GM19035 (cell line): ENCODE data around the gene CPLANE2.
"Not testable (repeated sequence)": the region's sequence is repeated elsewhere in the genome, so short reads cannot be mapped to it uniquely, and the experiment has no call there.

ENCODE experiments used
- ATAC-seq: cut with Tn5 transposase; IDR thresholded peaks from one replicate; pipeline ENCODE4 v1.9.1; 2021; ENCODE audit not compliant: unreplicated experiment

Gene CPLANE2

DNA sequence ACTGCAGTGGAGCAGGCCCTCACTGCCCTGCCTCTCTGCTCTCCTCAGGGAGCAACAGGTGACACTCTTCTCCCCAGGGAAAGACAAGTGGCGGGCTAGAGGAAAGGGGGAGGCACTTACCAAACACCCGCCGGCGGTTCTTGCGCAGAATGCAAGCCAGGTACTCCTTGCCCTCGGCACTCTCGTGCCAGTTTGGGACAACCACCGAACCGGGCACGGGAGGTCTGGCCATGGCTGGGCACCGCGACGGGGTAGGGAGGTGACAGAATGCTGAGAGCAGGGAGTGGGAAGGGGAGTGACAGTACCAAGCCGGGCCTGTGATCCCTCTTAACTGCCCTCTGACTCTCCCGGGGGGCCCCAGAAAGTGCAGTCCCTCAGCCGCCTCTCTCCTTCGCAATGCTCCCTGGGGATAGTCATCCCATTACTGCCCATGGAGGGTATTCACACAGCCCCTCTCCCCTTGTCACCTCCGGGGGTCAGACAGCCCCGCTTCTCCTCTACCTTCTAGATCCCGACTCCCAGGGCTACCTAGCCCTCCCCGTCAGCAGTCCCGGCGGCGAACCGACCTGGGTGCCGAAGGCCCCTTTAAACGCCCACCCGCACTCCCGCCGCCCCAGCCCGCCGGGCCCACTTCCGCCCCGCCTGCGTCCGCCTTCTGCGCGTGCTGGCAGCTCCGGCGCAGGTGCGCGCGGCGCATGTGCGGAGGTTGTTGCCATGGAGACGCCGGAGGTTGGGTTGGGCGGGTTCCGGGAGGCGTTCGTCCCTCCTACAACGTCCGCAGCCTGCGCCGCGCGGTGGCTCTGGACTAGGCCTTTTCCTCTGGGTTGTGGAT is at the start of gene CPLANE2:
TSS of gene CPLANE2 (minus strand) at position 673 of the 832 bp plus-strand sequence. CDS start at position 232, 441 bp downstream.
- ATAC-seq: peak; percentile 83

DNA sequence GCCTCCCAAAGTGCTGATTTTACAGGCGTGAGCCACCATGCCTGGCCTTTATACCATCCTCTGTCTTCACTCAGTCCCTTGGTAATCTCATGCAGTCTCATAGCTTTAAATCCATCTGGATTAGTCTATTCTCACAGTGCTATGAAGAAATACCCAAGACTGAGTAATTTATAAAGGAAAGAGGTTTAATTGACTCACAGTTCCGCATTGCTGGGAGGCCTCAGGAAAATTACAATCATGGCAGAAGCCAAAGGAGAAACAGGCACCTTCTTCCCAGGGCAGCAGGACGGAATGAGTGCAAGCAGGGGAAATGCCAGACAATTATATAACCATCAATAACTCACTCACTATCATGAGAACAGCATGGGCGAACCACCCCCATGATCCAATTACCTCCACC is 49.1 kb upstream of the CPLANE2 start:
- ATAC-seq: no peak

GRCh38 chr1:16281765-16282164 is 44.8 kb upstream of the CPLANE2 start:
- no peak for ATAC-seq

DNA sequence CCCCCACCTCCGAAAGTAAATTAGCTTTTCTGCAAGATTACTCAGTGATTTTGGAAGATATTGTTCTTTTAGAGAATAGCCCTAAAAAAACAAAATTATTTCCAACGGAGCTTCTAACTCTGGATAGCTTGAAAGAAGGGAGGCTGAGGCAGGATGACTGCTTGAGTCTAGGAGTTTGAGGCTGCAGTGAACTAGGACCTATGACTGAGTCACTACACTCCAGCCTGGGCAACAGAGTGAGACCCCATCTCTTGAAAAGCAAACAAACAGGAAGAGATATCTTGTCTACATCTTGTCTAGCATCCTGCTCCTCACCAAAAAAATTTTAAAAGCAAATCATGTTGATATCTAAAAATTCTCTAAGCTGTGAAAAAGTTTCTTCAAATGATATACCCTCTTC is 42.2 kb upstream of the CPLANE2 start:
- ATAC-seq: no peak

- no peak for ATAC-seq
These were observed 39.5 kb upstream of the CPLANE2 start for GRCh38 chr1:16276302-16277030.

- no peak for ATAC-seq
These were observed 38.6 kb upstream of the CPLANE2 start for GRCh38 chr1:16275591-16275990.

GRCh38 chr1:16267690-16268180 is 30.8 kb upstream of the CPLANE2 start:
- no peak for ATAC-seq

DNA sequence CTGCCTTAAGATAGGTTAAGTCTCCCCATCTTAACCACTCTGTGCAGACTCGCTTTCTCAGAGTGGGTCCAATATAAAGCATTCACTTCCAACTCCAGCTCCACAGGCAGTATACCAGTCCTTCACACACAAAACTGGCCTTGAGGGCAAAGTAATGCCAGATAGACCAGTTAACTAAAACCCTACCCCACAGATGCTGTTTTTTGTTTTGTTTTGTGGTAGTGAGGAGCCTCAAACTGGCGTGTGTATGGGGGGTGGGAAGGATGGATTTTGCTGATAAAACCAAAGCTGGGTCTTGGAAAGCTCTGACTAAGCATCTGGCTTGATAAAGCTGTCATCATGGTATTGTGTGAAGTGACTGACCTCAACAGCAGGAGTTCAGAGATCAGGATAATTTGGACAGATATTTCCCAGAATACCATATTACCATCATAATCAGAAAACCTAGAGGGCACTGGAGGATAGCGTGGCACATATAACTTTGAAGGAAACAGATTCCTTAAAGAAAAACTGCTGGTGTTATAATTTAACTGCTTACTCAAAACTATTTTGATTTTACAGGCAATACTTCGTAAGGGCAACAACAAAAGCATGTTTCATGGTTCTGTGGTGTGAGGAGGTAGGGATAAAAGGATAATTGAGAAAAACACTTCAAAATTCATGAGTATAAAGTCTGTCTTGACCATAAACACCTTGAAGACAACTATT is 29.6 kb upstream of the CPLANE2 start:
- ATAC-seq: no peak

DNA sequence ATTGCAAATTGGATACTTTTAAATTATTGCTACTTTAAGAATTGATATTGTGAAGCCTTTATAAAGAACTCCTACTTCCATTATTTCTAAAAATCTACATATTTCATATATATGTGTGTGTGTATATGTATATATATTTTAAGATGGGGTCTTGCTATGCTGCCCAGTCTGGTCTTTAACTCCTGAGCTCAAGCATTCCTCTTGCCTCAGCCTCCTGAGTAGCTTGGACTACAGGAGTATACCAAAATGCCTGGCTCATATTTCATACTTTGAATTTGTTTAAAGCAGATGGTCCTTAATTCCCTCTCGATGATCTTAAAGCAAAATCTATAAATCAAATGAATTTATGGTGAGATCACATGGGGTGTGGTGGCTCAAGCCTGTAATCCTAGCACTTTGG is 25.1 kb upstream of the CPLANE2 start:
- ATAC-seq: no peak

- no peak for ATAC-seq
These were observed 23.8 kb upstream of the CPLANE2 start for GRCh38 chr1:16260814-16261213.

GRCh38 chr1:16258591-16259135 is 21.7 kb upstream of the CPLANE2 start:
- no peak for ATAC-seq

GRCh38 chr1:16257968-16258367 is 21.0 kb upstream of the CPLANE2 start:
- no peak for ATAC-seq

DNA sequence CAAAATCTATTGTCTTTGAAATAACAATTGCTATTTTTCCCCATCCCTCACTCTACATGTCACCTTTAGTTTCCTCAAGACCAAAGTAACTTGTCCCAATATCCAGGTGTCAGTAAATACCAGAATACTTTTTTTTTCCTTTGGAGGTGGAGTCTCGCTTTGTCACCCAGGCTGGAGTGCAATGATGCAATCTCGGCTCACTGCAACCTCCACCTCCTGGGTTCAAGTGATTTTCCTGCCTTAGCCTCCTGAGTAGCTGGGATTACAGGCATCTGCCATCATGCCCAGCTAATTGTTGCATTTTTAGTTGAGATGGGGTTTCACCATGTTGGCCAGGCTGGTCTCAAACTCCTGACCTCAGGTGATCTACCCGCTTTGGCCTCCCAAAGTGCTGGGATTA is 20.6 kb upstream of the CPLANE2 start:
- not testable (repeated sequence) for ATAC-seq

DNA sequence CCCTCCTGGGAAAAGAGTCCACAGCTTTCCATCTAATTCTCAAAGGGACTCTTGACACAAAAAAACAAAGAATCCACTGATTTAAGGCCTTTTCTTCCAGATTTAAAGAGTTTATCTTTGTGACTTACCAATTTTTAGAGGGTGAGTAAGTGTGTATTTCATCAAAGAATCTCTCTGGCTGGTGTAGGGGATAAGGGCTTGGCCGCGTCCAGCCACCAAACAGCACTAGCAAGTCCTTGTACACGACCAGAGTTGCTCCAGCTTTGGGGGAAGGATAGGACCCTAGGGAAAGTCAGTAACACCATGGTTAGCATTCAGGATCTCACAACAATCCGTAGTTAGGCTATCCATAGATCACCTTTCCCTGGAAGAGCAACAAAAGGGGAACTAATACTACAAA is 19.5 kb upstream of the CPLANE2 start:
- ATAC-seq: no peak

- ATAC-seq: no peak
These were observed 17.4 kb upstream of the CPLANE2 start for GRCh38 chr1:16254263-16254928.

DNA sequence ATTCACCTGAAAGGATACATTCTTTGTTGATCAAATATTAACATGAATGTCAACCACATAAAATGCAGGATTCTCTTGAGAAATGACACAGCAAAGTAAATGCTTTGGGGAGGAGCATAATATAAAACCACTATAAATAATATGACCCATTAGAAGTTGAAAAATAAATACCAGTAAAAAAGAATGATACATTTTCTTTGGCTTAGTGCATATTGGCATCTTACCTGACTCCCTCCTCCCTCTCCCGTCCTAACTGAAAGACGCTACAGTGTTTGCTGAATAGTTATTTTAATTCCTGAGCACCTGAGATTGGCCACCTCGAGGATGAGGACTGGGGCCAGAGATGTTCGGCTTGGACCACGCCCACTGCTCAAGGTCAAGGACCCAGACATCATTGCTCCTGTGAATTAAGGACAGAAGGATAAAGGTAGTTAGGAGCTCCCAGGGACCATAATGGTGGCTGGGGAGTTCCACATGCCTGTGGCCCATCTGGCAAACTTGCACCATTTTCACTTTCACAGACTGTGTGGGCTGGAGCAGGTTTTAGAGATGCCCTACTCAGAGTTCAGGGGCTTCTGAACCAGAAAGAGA is 16.4 kb upstream of the CPLANE2 start:
- ATAC-seq: no peak

GRCh38 chr1:16252912-16253311 is 15.9 kb upstream of the CPLANE2 start:
- ATAC-seq: no peak

DNA sequence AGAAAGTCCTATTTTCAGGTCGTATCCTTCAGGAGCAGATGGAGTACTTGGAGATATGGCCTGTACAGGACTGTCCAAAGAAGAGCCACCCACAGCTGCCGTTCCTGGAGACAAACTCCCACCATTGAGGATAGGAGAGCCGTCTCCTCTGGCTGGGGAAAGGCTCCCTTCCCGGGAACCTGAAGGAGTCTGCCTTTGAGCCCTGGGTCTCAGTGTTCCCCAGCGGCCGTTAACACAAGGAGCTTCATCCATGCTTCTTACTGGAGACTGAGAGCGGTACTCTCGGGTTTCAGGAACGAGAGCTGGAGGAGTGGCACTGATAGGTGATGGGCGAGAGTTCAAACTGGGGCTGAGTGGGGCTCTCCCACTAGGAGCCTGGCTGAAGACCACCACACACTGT is 14.4 kb upstream of the CPLANE2 start:
- ATAC-seq: no peak

- ATAC-seq: no peak
These were observed 13.7 kb upstream of the CPLANE2 start for GRCh38 chr1:16250524-16251251.
